ENCODE results near the gene ZNF205. TPM values are rescaled to one million over a fixed set of nuclear protein-coding genes. Genes with fewer than 3 reads are reported as not detected.
A peak's percentile ranks its signal among the peaks of the same experiment; 100 is the strongest.

The ZNF205 gene
- total RNA-seq, 1 donor from 2014 or later, result 5.4 TPM

GRCh38 chr16:3123986-3124886 is 11.8 kb downstream of the ZNF205 start:
- Histone ChIP-seq H3K9ac (no peak overlapping the region), H2AFZ (replicated peaks) (peak overlapping the region; percentile 53), H3K27ac (peak overlapping the region; percentile 30), H3K9me3 (ENCODE audit: low read depth) (no peaks in the 10 kb centered on the region), H3K36me3 (no peaks in the 10 kb centered on the region), H3K4me3 (peak overlapping the region; percentile 64), H3K27me3 (peaks cover 3% of the 10 kb centered on the region), H4K20me1 (ENCODE audit: low read depth) (peaks cover 22% of the 10 kb centered on the region), H3F3A (ENCODE audit: low read depth) (peaks cover 57% of the 10 kb centered on the region), H3K4me1 (peaks cover 5% of the 10 kb centered on the region), H3K4me2 (peak overlapping the region; percentile 82), H3K79me2 (ENCODE audit: low read depth) (no peaks in the 10 kb centered on the region)
- Mint-ChIP-seq H3K27me3 (ENCODE audit: insufficient read depth, low read depth) (peaks cover 8% of the 10 kb centered on the region), H3K36me3 (peaks cover 8% of the 10 kb centered on the region), H3K27ac (peak overlapping the region; percentile 53), H3K4me1 (peaks cover 30% of the 10 kb centered on the region), H3K4me3 (peak overlapping the region; percentile 90), H3K9me3 (no peaks in the 10 kb centered on the region)
- DNase-seq (ENCODE audit: low spot score), result peak; percentile 100
- TF ChIP-seq EZH2phosphoT487 (IDR thresholded peaks at IDR 0.05) (no peak), CTCF (IDR thresholded peaks at IDR 0.05) (peak; percentile 37)

DNA sequence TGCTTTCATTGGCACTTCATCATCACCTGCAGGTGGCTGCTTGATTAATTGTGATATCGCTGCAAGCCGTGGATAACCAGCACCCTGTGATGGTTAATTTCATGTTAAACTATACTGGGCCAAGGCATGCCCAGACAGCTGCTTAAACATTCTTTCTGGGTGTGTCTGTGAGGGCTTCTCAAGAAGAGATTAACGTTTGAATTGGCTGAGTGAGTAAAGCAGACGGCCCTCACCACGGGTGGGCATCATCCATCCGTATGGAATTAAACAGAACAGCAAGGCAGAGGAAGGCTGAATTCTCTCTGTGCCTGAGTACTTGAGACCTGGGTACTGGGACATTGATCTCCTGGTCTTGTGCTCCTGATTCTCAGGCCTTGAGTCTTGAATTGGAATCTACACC is 15.4 kb downstream of the ZNF205 start:
- H3K4me3 ChIP-seq, result no peak overlapping the region
- H3K9me3 ChIP-seq (ENCODE audit: low read depth), result no peaks in the 10 kb centered on the region
- Mint-ChIP-seq H3K4me1 (peaks cover 35% of the 10 kb centered on the region), H3K27ac (no peak overlapping the region), H3K27me3 (ENCODE audit: insufficient read depth, low read depth) (peaks cover 4% of the 10 kb centered on the region), H3K9me3 (no peaks in the 10 kb centered on the region), H3K4me3 (no peak overlapping the region), H3K36me3 (peaks cover 12% of the 10 kb centered on the region)
- TF ChIP-seq EZH2 (IDR thresholded peaks at IDR 0.05), result no peak
- TF ChIP-seq EZH2phosphoT487 (IDR thresholded peaks at IDR 0.05), result no peak
- no peak for TF ChIP-seq CTCF (IDR thresholded peaks at IDR 0.05)
- H3K4me2 ChIP-seq, result peak overlapping the region; percentile 32
- no peak overlapping the region for H2AFZ ChIP-seq (replicated peaks)
- H3K9ac ChIP-seq, result no peak overlapping the region
- no peaks in the 10 kb centered on the region for H3K36me3 ChIP-seq
- peaks cover 86% of the 10 kb centered on the region for H3F3A ChIP-seq (ENCODE audit: low read depth)
- H3K27ac ChIP-seq, result no peak overlapping the region
- H3K4me1 ChIP-seq, result peaks cover 5% of the 10 kb centered on the region
- peaks cover 3% of the 10 kb centered on the region for H3K27me3 ChIP-seq
- peaks cover 31% of the 10 kb centered on the region for H4K20me1 ChIP-seq (ENCODE audit: low read depth)
- peak; percentile 63 for DNase-seq (ENCODE audit: low spot score)
- peaks cover 10% of the 10 kb centered on the region for H3K79me2 ChIP-seq (ENCODE audit: low read depth)

DNA sequence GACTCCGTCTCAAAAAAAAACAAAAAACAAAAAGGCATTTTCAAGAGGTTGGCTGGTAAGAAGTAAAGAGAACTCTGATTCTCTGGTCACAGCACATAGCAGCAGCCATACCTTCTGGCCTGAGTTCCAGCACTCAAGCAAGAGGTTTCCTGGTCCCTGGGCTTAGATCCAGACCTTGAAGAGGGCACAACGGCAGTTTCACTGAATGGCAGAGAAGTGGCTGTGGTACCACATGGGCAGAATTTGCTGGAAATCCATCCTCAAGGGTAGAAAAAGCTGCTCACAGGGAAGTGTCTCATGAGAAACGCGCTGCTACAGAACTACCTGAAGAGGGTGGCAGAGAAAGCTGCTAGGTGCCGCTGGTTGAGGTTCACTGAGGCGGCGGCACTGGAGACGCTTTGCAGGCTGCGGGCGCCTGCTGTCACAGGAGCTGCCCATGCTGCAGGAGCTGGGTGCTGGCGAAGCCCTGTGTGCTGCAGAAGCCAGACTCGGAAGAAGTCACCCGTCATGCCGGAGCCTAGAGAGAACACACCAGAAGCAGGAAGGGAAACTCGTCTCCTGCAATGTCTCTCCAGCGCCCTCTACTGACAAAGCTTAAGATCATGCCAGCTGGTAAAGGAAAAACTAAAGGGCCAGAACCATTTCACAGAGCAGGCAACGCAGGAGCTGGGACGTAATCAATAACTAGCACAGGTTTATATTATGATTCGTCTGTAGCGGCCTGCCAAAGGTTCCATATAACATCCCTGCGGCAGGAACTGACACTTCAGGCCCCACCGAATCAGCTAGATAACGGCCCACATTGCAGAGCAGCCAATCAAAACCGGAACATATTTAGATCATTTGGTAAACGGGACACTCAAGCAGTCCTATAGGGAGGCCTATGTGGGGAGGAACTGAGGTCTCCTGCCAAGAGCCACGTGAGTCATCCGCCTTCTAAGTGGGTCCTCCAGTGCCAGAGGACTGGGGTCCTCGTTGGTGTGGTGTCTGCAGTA is 17.0 kb downstream of the ZNF205 start:
- peaks cover 84% of the 10 kb centered on the region for H3F3A ChIP-seq (ENCODE audit: low read depth)
- H3K9me3 ChIP-seq (ENCODE audit: low read depth), result no peaks in the 10 kb centered on the region
- H3K27me3 Mint-ChIP-seq (ENCODE audit: insufficient read depth, low read depth), result peaks cover 6% of the 10 kb centered on the region
- H3K4me1 ChIP-seq, result peaks cover 9% of the 10 kb centered on the region
- H3K9me3 Mint-ChIP-seq, result no peaks in the 10 kb centered on the region
- H3K27ac ChIP-seq, result no peak overlapping the region
- no peaks in the 10 kb centered on the region for H3K27me3 ChIP-seq
- no peak for TF ChIP-seq EZH2phosphoT487 (IDR thresholded peaks at IDR 0.05)
- TF ChIP-seq CTCF (IDR thresholded peaks at IDR 0.05), result peak; percentile 88
- H3K9ac ChIP-seq, result no peak overlapping the region
- DNase-seq (ENCODE audit: low spot score), result peak; percentile 89
- no peak overlapping the region for H2AFZ ChIP-seq (replicated peaks)
- H3K4me1 Mint-ChIP-seq, result peaks cover 38% of the 10 kb centered on the region
- peaks cover 27% of the 10 kb centered on the region for H3K79me2 ChIP-seq (ENCODE audit: low read depth)
- H3K36me3 ChIP-seq, result no peaks in the 10 kb centered on the region
- H3K4me3 Mint-ChIP-seq, result no peak overlapping the region
- peak overlapping the region; percentile 8 for H3K27ac Mint-ChIP-seq
- H3K36me3 Mint-ChIP-seq, result peaks cover 12% of the 10 kb centered on the region
- peaks cover 43% of the 10 kb centered on the region for H4K20me1 ChIP-seq (ENCODE audit: low read depth)
- H3K4me2 ChIP-seq, result peak overlapping the region; percentile 38
- no peak overlapping the region for H3K4me3 ChIP-seq
